H9 (cell line): Measurements from ENCODE around the gene PRRT2. TPM values are rescaled to one million over a fixed set of nuclear protein-coding genes. Genes with fewer than 3 reads are reported as not detected.

ENCODE experiments used
- DNase-seq: peaks from one replicate; pipeline ENCODE4 v3.0.0-alpha.2; 2017
- H2AFZ ChIP-seq: one replicate; pipeline ENCODE4 v1.6.1; 2013; ENCODE audit warnings: mild to moderate bottlenecking, low read length, control low read depth, moderate library complexity
- H2AK5ac ChIP-seq: 2 replicates; pipeline ENCODE4 v1.6.1; 2013; ENCODE audit warnings: low read length, control low read depth, mixed read lengths; ENCODE audit not compliant: insufficient read length
- H2BK120ac ChIP-seq: one replicate; pipeline ENCODE4 v1.6.1; 2013; ENCODE audit warnings: low read depth, mild to moderate bottlenecking, low read length, control low read depth, inconsistent platforms; ENCODE audit not compliant: poor library complexity, severe bottlenecking
- H2BK12ac ChIP-seq: 2 replicates; pipeline ENCODE4 v1.6.1; 2013; ENCODE audit warnings: low read length, control low read depth, mixed read lengths, low read depth; ENCODE audit not compliant: insufficient read length
- H2BK15ac ChIP-seq: 2 replicates; pipeline ENCODE4 v1.6.1; 2013; ENCODE audit warnings: low read depth, low read length, control low read depth
- H2BK20ac ChIP-seq: one replicate; pipeline ENCODE4 v1.6.1; 2013; ENCODE audit warnings: low read depth, mild to moderate bottlenecking, low read length, control low read depth, inconsistent platforms; ENCODE audit not compliant: poor library complexity, severe bottlenecking
- H2BK5ac ChIP-seq: 2 replicates; pipeline ENCODE4 v1.6.1; 2013; ENCODE audit warnings: low read length, control low read depth, mixed read lengths; ENCODE audit not compliant: insufficient read length
- H3K14ac ChIP-seq: 2 replicates; pipeline ENCODE4 v1.6.1; 2013; ENCODE audit warnings: low read length, control low read depth; ENCODE audit not compliant: insufficient read depth
- H3K18ac ChIP-seq: 2 replicates; pipeline ENCODE4 v1.6.1; 2013; ENCODE audit warnings: low read depth, mild to moderate bottlenecking, mixed read lengths, low read length, control low read depth; ENCODE audit not compliant: insufficient read length
- H3K23ac ChIP-seq: 2 replicates; pipeline ENCODE4 v1.6.1; 2013; ENCODE audit warnings: low read length, control low read depth, mixed read lengths, low read depth; ENCODE audit not compliant: insufficient read length
- H3K23me2 ChIP-seq: 2 replicates; pipeline ENCODE4 v1.6.1; 2013; ENCODE audit warnings: low read depth, mild to moderate bottlenecking, mixed read lengths, low read length, control low read depth; ENCODE audit not compliant: insufficient read length, poor library complexity, severe bottlenecking
- H3K27ac ChIP-seq: 2 replicates; pipeline ENCODE4 v1.5.1; 2013; ENCODE audit warnings: low read length, control low read depth, mixed read lengths, low read depth; ENCODE audit not compliant: insufficient read length
- H3K27me3 ChIP-seq: 2 replicates; pipeline ENCODE4 v1.6.1; 2013; ENCODE audit warnings: low read length, control low read depth, inconsistent platforms; ENCODE audit not compliant: insufficient read depth
- H3K4ac ChIP-seq: 2 replicates; pipeline ENCODE4 v1.6.1; 2013; ENCODE audit warnings: low read depth, mild to moderate bottlenecking, control low read depth, inconsistent platforms, low read length, moderate library complexity
- H3K4me1 ChIP-seq: 2 replicates; pipeline ENCODE4 v1.6.1; 2013; ENCODE audit warnings: low read length, control low read depth, inconsistent platforms; ENCODE audit not compliant: insufficient read depth
- H3K4me2 ChIP-seq: 2 replicates; pipeline ENCODE4 v1.6.1; 2013; ENCODE audit warnings: low read length, control low read depth, mixed read lengths; ENCODE audit not compliant: insufficient read length, insufficient read depth
- H3K56ac ChIP-seq: 2 replicates; pipeline ENCODE4 v1.6.1; 2013; ENCODE audit warnings: low read depth, mild to moderate bottlenecking, mixed read lengths, low read length, control low read depth; ENCODE audit not compliant: insufficient read length
- H3K79me1 ChIP-seq: 2 replicates; pipeline ENCODE4 v1.6.1; 2013; ENCODE audit warnings: low read depth, mild to moderate bottlenecking, moderate library complexity, low read length, control low read depth, inconsistent platforms; ENCODE audit not compliant: insufficient read depth, poor library complexity, severe bottlenecking
- H3K79me2 ChIP-seq: 2 replicates; pipeline ENCODE4 v1.6.1; 2013; ENCODE audit warnings: low read length, control low read depth, inconsistent platforms; ENCODE audit not compliant: insufficient read depth
- H3K9ac ChIP-seq: 2 replicates; pipeline ENCODE4 v1.6.1; 2013; ENCODE audit warnings: low read length, control low read depth, mixed read lengths; ENCODE audit not compliant: insufficient read length; ENCODE audit errors: extremely low read depth
- H3K9me3 ChIP-seq: one replicate; pipeline ENCODE4 v1.6.1; 2013; ENCODE audit warnings: low read depth, low read length, inconsistent platforms; ENCODE audit not compliant: control insufficient read depth
- H3T11ph ChIP-seq: one replicate; pipeline ENCODE4 v1.6.1; 2013; ENCODE audit warnings: mild to moderate bottlenecking, low read length, control low read depth, inconsistent platforms
- H4K20me1 ChIP-seq: one replicate; pipeline ENCODE4 v1.6.1; 2013; ENCODE audit not compliant: control insufficient read depth, insufficient read length, insufficient read depth
- H4K5ac ChIP-seq: 2 replicates; pipeline ENCODE4 v1.6.1; 2013; ENCODE audit warnings: low read depth, mild to moderate bottlenecking, mixed read lengths, low read length, control low read depth; ENCODE audit not compliant: insufficient read length
- H4K8ac ChIP-seq: replicated peaks from 2 replicates; pipeline ENCODE4 v1.6.1; 2013; ENCODE audit warnings: low read length, control low read depth, mixed read lengths, low read depth; ENCODE audit not compliant: insufficient read length
- H4K91ac ChIP-seq: 2 replicates; pipeline ENCODE4 v1.6.1; 2013; ENCODE audit warnings: low read depth, mild to moderate bottlenecking, moderate library complexity, mixed read lengths, low read length, control low read depth; ENCODE audit not compliant: insufficient read length
- H3K27ac Mint-ChIP-seq, 3 experiments: 2 replicates in 2 of 3; 3 replicates in 1 of 3; pipeline ENCODE4 v1.8.0; 2020 to 2021; ENCODE audit warnings: mixed read lengths in 3 of 3, mild to moderate bottlenecking in 1 of 3, moderate library complexity in 1 of 3
- H3K27me3 Mint-ChIP-seq: 2 replicates; pipeline ENCODE4 v1.8.0; 2021; ENCODE audit warnings: low read depth, mild to moderate bottlenecking, moderate library complexity, mixed read lengths
- H3K36me3 Mint-ChIP-seq, 3 experiments: 2 replicates in 2 of 3; 3 replicates in 1 of 3; pipeline ENCODE4 v1.8.0; 2020 to 2021; ENCODE audit warnings: low read depth in 3 of 3, mixed read lengths in 3 of 3; ENCODE audit not compliant: insufficient read depth in 1 of 3
- H3K4me1 Mint-ChIP-seq, 2 experiments: 2 replicates each; pipeline ENCODE4 v1.8.0; 2020; ENCODE audit warnings: mixed read lengths in 2 of 2
- H3K4me3 Mint-ChIP-seq, 2 experiments: 2 replicates in 1 of 2; 3 replicates in 1 of 2; pipeline ENCODE4 v1.8.0; 2020 to 2021; ENCODE audit warnings: mild to moderate bottlenecking in 2 of 2, mixed read lengths in 2 of 2, moderate library complexity in 1 of 2
- H3K9me3 Mint-ChIP-seq, 2 experiments: 2 replicates in 1 of 2; 3 replicates in 1 of 2; pipeline ENCODE4 v1.8.0; 2020; ENCODE audit warnings: mild to moderate bottlenecking in 2 of 2, mixed read lengths in 2 of 2, moderate library complexity in 1 of 2
- CTCF ChIP-seq: fragments of 200-600 bp; sonication (generic); conservative IDR thresholded peaks from 3 replicates; pipeline ENCODE4 v1.8.0; 2021; ENCODE audit warnings: antibody characterized with exemption, mild to moderate bottlenecking
- whole genome bisulfite sequencing: extraction: QIAGEN DNeasy Blood & Tissue Kit; methylation state at CpG from one replicate; pipeline ENCODE4 v1.1.7; 2013; ENCODE audit warnings: missing lambda C conversion rate, low lambda C conversion rate, mixed read lengths; ENCODE audit not compliant: insufficient read length; ENCODE audit errors: extremely low coverage; 5-methylcytosine and 5-hydroxymethylcytosine counted together
- total RNA-seq: library from RNA; stranded (reverse); gene quantifications from 2 replicates; pipeline ENCODE4 v1.2.1, GENCODE V29; 2021

The PRRT2 gene
- total RNA-seq, 1 experiment from 2014 or later, result 14.6 TPM

GRCh38 chr16:29824589-29825144 lies 12.7 kb downstream of the PRRT2 start:
- no peak overlapping the region for H3K4me2 ChIP-seq
- no peaks in the 10 kb centered on the region for H3K9me3 ChIP-seq
- no peak overlapping the region for H4K91ac ChIP-seq
- no peaks in the 10 kb centered on the region for H3K79me1 ChIP-seq
- H2BK12ac ChIP-seq, result no peak overlapping the region
- no peak overlapping the region for H3K9ac ChIP-seq
- no peak overlapping the region for H3T11ph ChIP-seq
- no peak overlapping the region for H3K23ac ChIP-seq
- no peaks in the 10 kb centered on the region for H3K9me3 Mint-ChIP-seq
- H3K27ac ChIP-seq, result no peak overlapping the region
- no peak overlapping the region for H3K14ac ChIP-seq
- H2AFZ ChIP-seq, result no peak overlapping the region
- no peak overlapping the region for H3K18ac ChIP-seq
- H2BK5ac ChIP-seq, result no peak overlapping the region
- peaks cover 6 to 14% (median 11%) of the 10 kb centered on the region in 3 experiments; a peak in 6 of 7 replicates for H3K36me3 Mint-ChIP-seq
- H3K4me1 ChIP-seq, result no peaks in the 10 kb centered on the region
- no peak overlapping the region for H2BK120ac ChIP-seq
- H3K4ac ChIP-seq, result no peak overlapping the region
- no peaks in the 10 kb centered on the region for H4K20me1 ChIP-seq
- TF ChIP-seq CTCF, result no peak
- H2AK5ac ChIP-seq, result no peak overlapping the region
- DNase-seq, result no peak
- no peak overlapping the region for H4K8ac ChIP-seq
- no peaks in the 10 kb centered on the region for H3K27me3 ChIP-seq
- no CpG with 5 or more reads among the region's 7 CpGs for WGBS
- H3K23me2 ChIP-seq, result no peaks in the 10 kb centered on the region
- H3K56ac ChIP-seq, result no peak overlapping the region
- no peaks in the 10 kb centered on the region for H3K27me3 Mint-ChIP-seq
- no peak overlapping the region for H4K5ac ChIP-seq
- H2BK15ac ChIP-seq, result no peak overlapping the region
- no peak overlapping the region for H3K4me3 Mint-ChIP-seq
- H3K79me2 ChIP-seq, result no peaks in the 10 kb centered on the region
- H3K4me1 Mint-ChIP-seq, result peaks cover 24 to 28% of the 10 kb centered on the region in 2 experiments
- H3K27ac Mint-ChIP-seq, result peak overlapping the region; percentile 95 to 98 (median 95); a peak in 6 of 7 replicates
- no peak overlapping the region for H2BK20ac ChIP-seq
